Measurements from ENCODE around the gene NLGN1. TPM values are rescaled to one million over a fixed set of nuclear protein-coding genes. Genes with fewer than 3 reads are reported as not detected.

The NLGN1 gene
- total and polyA plus RNA-seq, 2 of the 8 experiments (the other 6 are each of a cell fraction or from before 2014, with no cell fraction given): 7.8 to 14.8 TPM

DNA sequence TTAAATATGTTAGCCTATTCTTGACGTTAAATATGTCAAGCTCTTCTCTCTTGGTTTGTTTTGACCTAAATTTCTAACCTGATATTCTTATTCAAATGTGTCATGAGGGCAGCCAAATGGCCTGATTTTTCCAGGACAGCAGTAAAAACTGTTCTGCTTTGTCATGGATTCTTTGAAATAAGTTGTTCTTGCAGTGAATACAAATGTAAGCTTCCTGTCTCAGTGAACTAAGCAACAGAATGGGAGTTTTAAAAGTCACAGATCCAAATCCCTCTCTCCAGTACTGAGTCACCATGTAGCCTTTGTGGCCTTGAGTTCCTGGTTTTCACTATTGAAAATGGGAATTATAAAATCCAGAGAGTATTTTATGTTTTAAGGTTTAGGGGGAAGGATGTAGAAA lies 301.8 kb downstream of the NLGN1 start:
- H2AK5ac ChIP-seq (ENCODE audit: low read depth, low read length): no peak overlapping the region
- H4K20me1 ChIP-seq (replicated peaks in 1 of 2; ENCODE audit: control insufficient read depth in 1 of 2, insufficient read depth in 2 of 2, low read length in 2 of 2): no peaks in the 10 kb centered on the region
- H3K27ac ChIP-seq (ENCODE audit: low read depth, low read length): no peak overlapping the region
- H2AFZ ChIP-seq (ENCODE audit: low read length): no peak overlapping the region
- CTCF ChIA-PET (ENCODE audit: partially characterized antibody): interaction anchor here (1.0 kb wide), 1 partner anchor 34 kb away, joined by 4 read pairs; no protein-coding TSS in a partner anchor
- no peak overlapping the region for H3K4ac ChIP-seq (replicated peaks; ENCODE audit: insufficient read length, low read depth, low read length)
- H3K4me3 ChIP-seq (ENCODE audit: extremely low read depth in 1 of 4, insufficient read depth in 2 of 4, low read depth in 3 of 4, low read length in 4 of 4): no peak overlapping the region; a peak in 1 of 8 replicates
- no peak overlapping the region for H3K56ac ChIP-seq (replicated peaks; ENCODE audit: insufficient read length, low read depth, low read length)
- no peak overlapping the region for H3K14ac ChIP-seq (ENCODE audit: insufficient read length)
- peaks cover 6 to 8% of the 10 kb centered on the region in 2 experiments; a peak in 2 of 4 replicates for H3K9me3 ChIP-seq (ENCODE audit: insufficient read depth in 2 of 2, low read depth in 1 of 2, low read length in 1 of 2)
- no peak overlapping the region for H2BK20ac ChIP-seq (ENCODE audit: low read length)
- no peak overlapping the region for H4K5ac ChIP-seq (ENCODE audit: insufficient read length, low read depth, low read length)
- H3K79me1 ChIP-seq (ENCODE audit: low read depth, low read length): no peaks in the 10 kb centered on the region
- WGBS, 2 experiments (ENCODE audit: extremely low coverage in 1 of 2, insufficient coverage in 1 of 2, insufficient read length in 1 of 2, insufficient replicate concordance in 2 of 2, low coverage in 1 of 2, low lambda C conversion rate in 2 of 2, missing lambda C conversion rate in 1 of 2): 38% methylated on average over 1 of the region's 1 CpG; no CpG with 5 or more reads in 1 of the 2 experiments
- no peak overlapping the region for H3K9ac ChIP-seq (replicated peaks in 1 of 4; ENCODE audit: extremely low read depth in 1 of 4, low read depth in 3 of 4, low read length in 3 of 4)
- DNase-seq (ENCODE audit: low read depth in 1 of 2, low spot score in 2 of 2): no peak
- H3K4me1 ChIP-seq (replicated peaks in 1 of 4; ENCODE audit: control insufficient read depth in 3 of 4, insufficient read depth in 4 of 4, low read length in 3 of 4): peaks cover 0 to 6% (median 0%) of the 10 kb centered on the region in 4 experiments; a peak in 2 of 7 replicates
- H4K91ac ChIP-seq (replicated peaks; ENCODE audit: insufficient read length, low read length): no peak overlapping the region
- H3K36me3 ChIP-seq (ENCODE audit: control insufficient read depth in 2 of 4, insufficient read depth in 4 of 4, low read length in 3 of 4): no peaks in the 10 kb centered on the region
- POLR2A ChIA-PET (ENCODE audit: partially characterized antibody): interaction anchor here (0.6 to 1.4 kb wide), 2 partner anchors 9 to 841 kb away, joined by 3 read pairs; no protein-coding TSS in a partner anchor
- no peaks in the 10 kb centered on the region for H3K79me2 ChIP-seq (ENCODE audit: control insufficient read depth in 1 of 2, insufficient read depth in 2 of 2, low read length in 2 of 2)
- no peak overlapping the region for H3K23ac ChIP-seq (ENCODE audit: insufficient read length)
- H2BK5ac ChIP-seq (ENCODE audit: low read depth, low read length): no peak overlapping the region
- H2BK15ac ChIP-seq (ENCODE audit: low read length): no peak overlapping the region
- H3K23me2 ChIP-seq (ENCODE audit: low read depth, low read length): no peaks in the 10 kb centered on the region
- no peak overlapping the region for H2BK12ac ChIP-seq (ENCODE audit: low read depth, low read length)
- FAIRE-seq: no peak
- no peak overlapping the region for H4K8ac ChIP-seq (ENCODE audit: extremely low read depth, insufficient read depth, low read length)
- TF ChIP-seq POU5F1 (IDR thresholded peaks at IDR 0.05; ENCODE audit: low read depth, low read length) (0 out of 2 replicates have a peak, but pooled peaks have one; percentile 23), KDM4A (IDR thresholded peaks at IDR 0.05; ENCODE audit: low read depth, low read length, severe bottlenecking) (no peak)
- no peak overlapping the region for H2BK120ac ChIP-seq (replicated peaks; ENCODE audit: low read depth, low read length)
- no peak overlapping the region for H3K18ac ChIP-seq (ENCODE audit: extremely low read depth, low read length)
- no peaks in the 10 kb centered on the region for H3K27me3 ChIP-seq (replicated peaks in 1 of 4; ENCODE audit: control insufficient read depth in 3 of 4, extremely low read depth in 1 of 4, insufficient read depth in 3 of 4, low read length in 3 of 4)
- 0 out of 4 replicates have a peak overlapping the region, but pooled peaks of 1 of the 2 experiments have one; percentile 25 for H3K4me2 ChIP-seq (ENCODE audit: insufficient read depth in 1 of 2, low read depth in 2 of 2, low read length in 2 of 2)
